ENCODE data around the gene GGCT.

GGCT gene

GRCh38 chr7:30524545-30524944 lies 19.9 kb upstream of the GGCT start:
- peaks cover 3% of the 10 kb centered on the region for H3K36me3 Mint-ChIP-seq (ENCODE audit: low read depth)
- H3K4me3 Mint-ChIP-seq, result no peak overlapping the region
- no peaks in the 10 kb centered on the region for H3K4me1 Mint-ChIP-seq
- H3K27me3 Mint-ChIP-seq (ENCODE audit: low read depth), result no peaks in the 10 kb centered on the region
- no peaks in the 10 kb centered on the region for H3K9me3 Mint-ChIP-seq
- no peak overlapping the region for H3K27ac Mint-ChIP-seq
- TF ChIP-seq, protein P1, sequence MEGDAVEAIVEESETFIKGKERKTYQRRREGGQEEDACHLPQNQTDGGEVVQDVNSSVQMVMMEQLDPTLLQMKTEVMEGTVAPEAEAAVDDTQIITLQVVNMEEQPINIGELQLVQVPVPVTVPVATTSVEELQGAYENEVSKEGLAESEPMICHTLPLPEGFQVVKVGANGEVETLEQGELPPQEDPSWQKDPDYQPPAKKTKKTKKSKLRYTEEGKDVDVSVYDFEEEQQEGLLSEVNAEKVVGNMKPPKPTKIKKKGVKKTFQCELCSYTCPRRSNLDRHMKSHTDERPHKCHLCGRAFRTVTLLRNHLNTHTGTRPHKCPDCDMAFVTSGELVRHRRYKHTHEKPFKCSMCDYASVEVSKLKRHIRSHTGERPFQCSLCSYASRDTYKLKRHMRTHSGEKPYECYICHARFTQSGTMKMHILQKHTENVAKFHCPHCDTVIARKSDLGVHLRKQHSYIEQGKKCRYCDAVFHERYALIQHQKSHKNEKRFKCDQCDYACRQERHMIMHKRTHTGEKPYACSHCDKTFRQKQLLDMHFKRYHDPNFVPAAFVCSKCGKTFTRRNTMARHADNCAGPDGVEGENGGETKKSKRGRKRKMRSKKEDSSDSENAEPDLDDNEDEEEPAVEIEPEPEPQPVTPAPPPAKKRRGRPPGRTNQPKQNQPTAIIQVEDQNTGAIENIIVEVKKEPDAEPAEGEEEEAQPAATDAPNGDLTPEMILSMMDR (IDR thresholded peaks at IDR 0.05; ENCODE audit: unreplicated experiment in 3 of 3), result no peak

DNA sequence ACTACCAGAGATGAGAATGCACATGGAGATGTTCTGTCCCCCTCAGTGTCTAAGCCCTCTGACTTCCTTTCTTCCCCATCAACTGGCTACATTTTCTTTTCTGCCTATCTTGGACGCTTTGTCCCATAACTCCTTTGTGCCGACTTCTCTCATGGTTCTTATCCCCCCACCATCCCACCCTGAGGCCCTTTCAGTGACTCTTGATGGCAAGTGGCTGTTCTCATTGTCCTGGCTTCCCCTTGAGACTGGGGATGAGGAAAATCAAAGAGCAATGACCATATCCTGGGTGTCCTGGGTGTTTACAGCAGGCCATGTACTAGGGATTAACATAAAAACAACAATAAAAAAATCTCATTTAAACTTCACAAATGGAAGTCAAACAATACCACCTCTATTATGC lies 18.8 kb upstream of the GGCT start:
- Mint-ChIP-seq H3K27me3 (ENCODE audit: low read depth) (no peaks in the 10 kb centered on the region), H3K4me1 (no peaks in the 10 kb centered on the region), H3K4me3 (no peak overlapping the region), H3K9me3 (no peaks in the 10 kb centered on the region), H3K27ac (no peak overlapping the region), H3K36me3 (ENCODE audit: low read depth) (peaks cover 3% of the 10 kb centered on the region)
- TF ChIP-seq, protein P1 (IDR thresholded peaks at IDR 0.05; ENCODE audit: unreplicated experiment in 3 of 3), result no peak

- TF ChIP-seq, protein P1 (IDR thresholded peaks at IDR 0.05; ENCODE audit: unreplicated experiment in 3 of 3), result no peak
- Mint-ChIP-seq H3K4me1 (no peaks in the 10 kb centered on the region), H3K9me3 (no peaks in the 10 kb centered on the region), H3K4me3 (no peak overlapping the region), H3K27ac (no peak overlapping the region), H3K27me3 (ENCODE audit: low read depth) (no peaks in the 10 kb centered on the region), H3K36me3 (ENCODE audit: low read depth) (peaks cover 3% of the 10 kb centered on the region)
These were observed 17.5 kb upstream of the GGCT start for GRCh38 chr7:30522159-30522558.

GRCh38 chr7:30521532-30521931 lies 16.9 kb upstream of the GGCT start:
- H3K4me1 Mint-ChIP-seq, result no peaks in the 10 kb centered on the region
- peaks cover 3% of the 10 kb centered on the region for H3K36me3 Mint-ChIP-seq (ENCODE audit: low read depth)
- no peaks in the 10 kb centered on the region for H3K9me3 Mint-ChIP-seq
- no peaks in the 10 kb centered on the region for H3K27me3 Mint-ChIP-seq (ENCODE audit: low read depth)
- H3K27ac Mint-ChIP-seq, result no peak overlapping the region
- TF ChIP-seq, protein P1 (IDR thresholded peaks at IDR 0.05; ENCODE audit: unreplicated experiment in 3 of 3), result no peak
- no peak overlapping the region for H3K4me3 Mint-ChIP-seq

DNA sequence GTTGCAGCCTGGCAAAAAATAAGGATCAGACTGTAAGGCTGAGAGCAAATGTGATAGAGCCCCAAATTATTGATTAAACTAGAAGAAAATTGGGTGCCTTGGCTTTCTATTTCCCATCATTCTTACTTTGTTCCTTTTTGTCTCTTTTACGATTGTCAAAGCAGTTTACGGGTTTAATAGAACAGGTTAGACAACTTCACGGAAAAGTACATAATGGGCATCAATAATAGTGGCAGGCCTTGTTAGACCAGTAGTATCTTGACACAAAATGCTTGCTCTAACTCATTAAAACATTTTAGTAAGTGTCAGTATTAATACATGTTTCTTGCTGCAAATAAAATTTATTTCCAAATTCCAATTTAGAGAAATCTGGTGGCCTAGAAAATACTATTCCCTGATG lies 14.5 kb upstream of the GGCT start:
- no peaks in the 10 kb centered on the region for H3K4me1 Mint-ChIP-seq
- H3K27ac Mint-ChIP-seq, result no peak overlapping the region
- H3K9me3 Mint-ChIP-seq, result no peaks in the 10 kb centered on the region
- no peaks in the 10 kb centered on the region for H3K27me3 Mint-ChIP-seq (ENCODE audit: low read depth)
- peaks cover 3% of the 10 kb centered on the region for H3K36me3 Mint-ChIP-seq (ENCODE audit: low read depth)
- H3K4me3 Mint-ChIP-seq, result no peak overlapping the region
- TF ChIP-seq, protein P1 (IDR thresholded peaks at IDR 0.05; ENCODE audit: unreplicated experiment in 3 of 3), result no peak

GRCh38 chr7:30515761-30516160 lies 11.1 kb upstream of the GGCT start:
- Mint-ChIP-seq H3K4me1 (no peaks in the 10 kb centered on the region), H3K9me3 (no peaks in the 10 kb centered on the region), H3K36me3 (ENCODE audit: low read depth) (no peaks in the 10 kb centered on the region), H3K27me3 (ENCODE audit: low read depth) (no peaks in the 10 kb centered on the region), H3K27ac (no peak overlapping the region), H3K4me3 (no peak overlapping the region)
- TF ChIP-seq, protein P1 (IDR thresholded peaks at IDR 0.05; ENCODE audit: unreplicated experiment in 3 of 3), result no peak

Measured in nephron (organoid).